ENCODE data around the gene ZNF365. TPM values are rescaled to one million over a fixed set of nuclear protein-coding genes. Genes with fewer than 3 reads are reported as not detected.

The ZNF365 gene
- 7.8 and 21.0 TPM in 2 replicates for polyA plus RNA-seq

GRCh38 chr10:62373995-62374861 lies at the start of gene ZNF365:
ZNF365 (plus strand) TSS chr10:62374369; CDS start chr10:62376194, 1,825 bp downstream.

Other genes starting within 250 kb of the ZNF365 start
- 0.04 and 1.2 TPM in 2 replicates for gene RTKN2, start 105.5 kb upstream of the ZNF365 start, polyA plus RNA-seq

Data from Purkinje cell (primary cell).